ENCODE results near the gene PTPRR.

GRCh38 chr12:70854881-70855568 lies 65.5 kb downstream of the PTPRR start:
- TF ChIP-seq CTCF (IDR thresholded peaks at IDR 0.05 in 8 of 11, conservative IDR thresholded peaks at IDR 0.05 in 3 of 11) (no peak), POLR2AphosphoS5 (IDR thresholded peaks at IDR 0.05) (no peak)
